Activated CD4-positive, CD25-positive, alpha-beta regulatory T cell (primary cell): ENCODE results near the gene CCDC60.

Source experiments
- DNase-seq, 4 experiments: peaks; one replicate each; lab custom pipeline; 2025; lab: John Stamatoyannopoulos, UW

CCDC60 gene, protein sequence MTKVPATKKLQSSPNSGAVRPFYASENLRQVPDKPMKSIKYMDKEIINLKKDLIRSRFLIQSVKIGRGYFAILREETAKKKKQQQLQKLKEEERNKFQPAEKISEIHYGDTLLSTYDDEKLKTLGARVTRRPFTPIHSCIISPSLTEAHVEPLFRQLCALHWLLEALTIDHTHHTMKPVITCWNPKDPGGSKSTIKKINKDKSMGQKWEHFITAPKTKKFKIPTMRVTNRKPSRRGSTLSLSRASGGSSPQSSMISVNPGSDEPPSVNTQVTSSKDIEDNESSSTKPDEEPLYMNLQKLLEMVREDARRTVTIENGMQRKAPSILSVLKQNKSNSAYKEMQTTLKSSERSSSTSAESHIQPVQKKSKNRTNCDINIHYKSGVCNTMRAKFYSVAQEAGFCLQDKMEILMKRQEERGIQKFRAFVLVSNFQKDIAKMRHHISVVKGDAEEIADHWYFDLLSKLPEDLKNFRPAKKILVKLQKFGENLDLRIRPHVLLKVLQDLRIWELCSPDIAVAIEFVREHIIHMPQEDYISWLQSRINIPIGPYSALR

GRCh38 chr12:119334430-119335170 is at the start of gene CCDC60:
Gene CCDC60 (plus strand): TSS chr12:119334729. CDS start chr12:119335177, 448 bp downstream.
- no peak for DNase-seq

- DNase-seq: no peak
Measured at GRCh38 chr12:119288576-119288975, 46.0 kb upstream of the CCDC60 start.

DNA sequence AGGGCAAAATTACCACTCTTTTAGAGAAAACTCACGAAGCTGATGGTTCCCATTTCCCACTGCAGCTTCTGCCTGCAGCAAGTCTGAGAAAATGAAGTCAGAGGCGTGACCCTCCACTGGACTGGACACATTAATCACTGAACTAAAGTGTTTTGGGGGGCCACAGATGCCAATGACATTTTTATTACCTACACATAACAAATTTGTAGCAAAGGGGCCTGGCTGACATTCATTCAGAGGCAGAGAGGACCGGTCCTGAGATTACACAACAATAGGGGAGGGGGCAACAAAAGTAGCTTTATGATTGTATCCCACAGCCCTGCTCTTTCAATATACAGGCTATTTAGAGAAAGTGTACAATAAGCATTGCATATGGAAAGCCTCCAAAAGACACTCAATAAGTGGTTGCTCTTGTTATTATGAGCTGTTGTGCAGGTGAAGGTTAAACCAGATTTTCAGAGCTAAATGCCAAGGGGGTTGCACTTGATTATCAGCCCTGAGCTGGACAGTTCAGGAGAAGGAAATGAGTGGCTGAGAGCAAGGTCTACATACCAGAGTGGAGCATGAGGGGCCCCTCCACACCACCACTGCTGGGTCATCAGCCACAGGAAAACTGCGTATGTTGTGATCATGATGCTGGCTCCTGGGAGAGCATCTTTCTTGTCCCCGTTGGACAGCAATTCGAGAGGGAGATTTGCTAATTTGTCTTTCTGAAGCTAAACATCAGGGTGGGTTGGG is 41.5 kb upstream of the CCDC60 start:
- DNase-seq: no peak

GRCh38 chr12:119294211-119294610 is 40.3 kb upstream of the CCDC60 start:
- no peak for DNase-seq

GRCh38 chr12:119296535-119296934 is 38.0 kb upstream of the CCDC60 start:
- DNase-seq: no peak

DNA sequence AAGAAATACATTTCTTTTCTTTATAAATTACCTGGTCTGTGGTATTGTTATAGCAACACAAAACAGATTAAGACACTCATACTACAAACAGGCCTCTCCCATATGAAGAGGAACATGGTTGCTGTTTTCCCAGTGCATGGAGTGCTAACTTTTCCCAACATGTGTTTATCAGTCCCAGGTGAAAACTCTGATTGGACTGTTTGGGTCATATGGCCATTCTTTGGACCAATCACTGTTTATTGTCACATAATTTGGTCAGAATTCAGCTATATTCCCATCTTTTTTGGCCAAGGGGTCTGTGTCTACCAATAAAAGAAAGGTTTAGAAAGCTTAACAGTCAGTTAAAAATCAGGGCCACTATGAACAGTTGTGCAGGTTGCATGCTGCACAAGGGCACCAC is 35.4 kb upstream of the CCDC60 start:
- DNase-seq: no peak

- no peak for DNase-seq
Measured at GRCh38 chr12:119301379-119301778, 33.1 kb upstream of the CCDC60 start.

GRCh38 chr12:119302451-119303080 is 32.0 kb upstream of the CCDC60 start:
- no peak for DNase-seq

GRCh38 chr12:119306593-119306992 is 27.9 kb upstream of the CCDC60 start:
- no peak for DNase-seq

DNA sequence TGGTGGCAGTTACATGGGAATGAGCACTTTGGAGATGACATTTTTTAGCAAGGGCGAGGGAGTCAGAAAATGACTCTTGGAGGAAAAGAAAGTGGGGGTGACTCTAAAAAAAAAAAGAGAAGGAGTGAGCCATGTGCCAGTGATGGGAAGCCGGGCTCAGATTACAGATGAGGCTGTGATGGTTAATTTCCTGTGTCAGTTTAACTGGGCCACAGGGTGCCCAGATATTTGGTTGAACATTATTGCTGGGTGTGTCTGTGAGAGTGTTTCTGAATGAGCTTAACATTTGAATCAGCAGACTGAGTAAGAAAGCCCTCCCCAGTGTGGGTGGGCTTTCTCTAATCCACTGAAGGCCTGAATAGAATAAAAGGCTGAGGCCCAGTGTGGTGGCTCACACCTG is 26.8 kb upstream of the CCDC60 start:
- no peak for DNase-seq

DNA sequence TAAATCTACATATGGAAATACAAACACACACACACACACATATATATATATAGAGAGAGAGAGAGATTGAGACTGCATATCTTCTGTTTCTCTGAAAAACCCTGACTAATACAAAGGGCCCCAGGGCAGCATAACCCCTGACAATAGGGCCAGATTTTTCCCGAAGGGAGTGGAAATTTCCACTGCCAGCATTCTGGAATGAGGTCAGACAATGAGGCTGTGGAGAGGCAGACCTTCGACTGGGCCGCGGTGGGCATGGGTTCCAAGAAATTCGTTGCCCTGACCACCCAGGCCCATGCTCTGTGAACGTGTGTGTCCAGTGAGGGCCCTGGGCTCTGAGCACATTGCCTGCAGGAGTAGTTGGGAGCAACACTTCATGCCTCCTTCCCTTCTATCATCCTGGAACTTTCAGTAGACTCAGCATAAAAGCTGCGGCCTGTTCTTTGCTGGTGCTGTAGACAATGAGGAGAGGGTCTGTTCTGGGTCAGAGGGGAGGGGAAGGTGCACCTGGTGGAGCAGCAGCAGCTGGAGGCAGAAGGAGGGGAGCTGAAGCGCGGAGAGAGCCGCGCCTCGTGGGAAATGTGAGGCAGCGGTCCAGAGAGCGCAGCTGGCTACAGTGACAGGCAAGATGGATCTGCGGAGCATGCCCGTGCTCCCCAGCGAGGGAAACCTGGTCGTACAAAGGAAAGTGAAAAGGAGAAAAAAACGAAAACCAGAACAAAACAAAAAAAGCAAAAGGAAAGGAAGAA is 25.6 kb upstream of the CCDC60 start:
- no peak for DNase-seq

- DNase-seq: no peak
Measured at GRCh38 chr12:119311878-119312277, 22.7 kb upstream of the CCDC60 start.

- DNase-seq: no peak
Measured at GRCh38 chr12:119312904-119313303, 21.6 kb upstream of the CCDC60 start.

GRCh38 chr12:119314290-119314689 is 20.2 kb upstream of the CCDC60 start:
- DNase-seq: no peak

DNA sequence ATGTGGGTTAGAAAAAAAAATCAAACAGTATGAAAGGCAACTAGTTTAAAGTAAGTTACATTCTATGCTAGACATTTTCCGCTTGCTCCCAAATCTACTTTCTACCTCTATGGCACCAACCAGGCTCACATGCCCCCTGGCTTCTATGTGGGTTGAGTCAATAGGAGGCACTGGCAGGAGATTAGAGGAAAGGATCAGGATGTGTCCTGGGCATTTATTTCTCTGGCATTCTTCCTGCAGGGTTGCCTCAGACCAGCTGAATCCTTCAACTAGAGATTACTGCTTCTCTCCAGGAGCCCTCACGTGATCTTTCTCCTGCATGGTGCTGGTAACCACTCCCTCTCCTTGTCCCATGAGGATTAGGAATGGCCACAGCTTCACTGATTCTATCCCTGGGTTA is 14.9 kb upstream of the CCDC60 start:
- DNase-seq: no peak

DNA sequence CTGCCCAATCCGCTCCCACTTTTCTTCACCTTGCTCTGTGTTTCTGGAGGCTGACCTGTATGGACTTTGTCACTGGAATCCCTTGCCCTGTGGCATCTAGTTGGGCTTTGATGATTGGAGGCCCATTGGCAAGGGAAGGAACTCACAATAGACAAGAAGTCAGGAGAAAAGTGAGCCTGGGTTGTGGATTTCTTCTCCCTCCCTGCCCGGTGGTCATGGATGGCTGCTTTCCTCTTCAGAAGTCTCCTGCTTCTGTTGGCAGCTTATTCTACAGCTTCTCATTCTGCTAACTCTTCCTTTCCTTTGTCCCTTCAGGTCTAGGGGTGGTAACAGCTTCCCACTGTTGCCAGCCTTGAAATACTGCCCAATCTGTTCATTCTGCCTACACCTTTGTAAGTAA is 13.9 kb upstream of the CCDC60 start:
- DNase-seq: no peak

GRCh38 chr12:119322301-119322723 is 12.2 kb upstream of the CCDC60 start:
- DNase-seq: no peak

DNA sequence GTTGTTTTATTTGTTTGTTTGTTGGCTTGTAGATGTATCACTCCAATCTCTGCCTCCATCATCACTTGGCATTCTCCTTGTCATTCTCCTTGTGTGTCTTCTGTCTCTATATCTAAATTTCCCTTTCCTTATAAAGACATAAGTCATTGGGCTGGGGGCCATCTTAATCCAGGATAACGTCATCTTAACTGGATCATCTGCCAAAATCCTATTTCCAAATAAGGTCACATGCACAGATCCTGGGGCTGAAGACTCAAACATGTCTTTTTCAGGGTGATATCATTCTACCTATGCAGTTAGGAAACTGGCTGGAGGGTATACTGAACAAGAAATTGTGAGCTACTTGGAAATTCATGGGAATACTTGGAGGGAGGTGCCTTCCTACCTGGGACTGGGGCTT is 8.7 kb upstream of the CCDC60 start:
- no peak for DNase-seq

DNA sequence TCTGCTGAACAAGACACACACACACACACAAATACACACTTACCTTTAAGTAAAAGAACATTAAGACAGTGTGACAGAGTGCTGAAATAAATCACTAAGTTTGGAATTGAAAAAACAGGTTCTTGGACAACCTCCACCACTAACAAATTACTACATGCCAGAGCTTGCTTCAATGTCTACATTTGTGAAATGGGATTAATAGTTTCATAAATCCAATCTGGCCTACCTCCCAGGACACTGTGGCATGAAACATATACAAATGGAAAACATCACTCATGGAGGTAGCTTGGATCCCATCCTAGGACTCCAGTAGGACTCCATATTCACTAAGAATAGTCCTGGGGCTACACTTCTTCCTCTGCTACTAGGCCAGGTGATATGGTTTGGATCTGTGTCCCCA is 8.2 kb upstream of the CCDC60 start:
- DNase-seq: no peak

DNA sequence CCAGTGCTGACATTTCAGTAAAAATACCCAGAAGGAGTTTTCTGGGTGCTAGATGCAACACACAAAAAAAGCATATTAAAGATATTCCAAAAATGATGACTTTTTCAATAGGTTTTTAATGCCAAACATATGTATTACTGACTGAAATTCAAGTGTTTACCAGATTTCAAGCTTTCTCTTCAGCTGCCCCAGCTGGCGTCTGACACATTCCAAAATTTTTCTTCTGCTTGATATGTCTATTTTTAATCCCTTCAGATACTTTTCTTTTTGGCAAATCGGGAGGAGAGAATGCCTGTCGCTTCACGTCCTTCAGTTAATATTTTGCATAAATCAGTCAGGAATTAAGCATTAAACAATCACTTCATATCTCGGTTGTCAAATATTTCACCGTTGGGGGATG is 7.1 kb upstream of the CCDC60 start:
- DNase-seq: no peak

DNA sequence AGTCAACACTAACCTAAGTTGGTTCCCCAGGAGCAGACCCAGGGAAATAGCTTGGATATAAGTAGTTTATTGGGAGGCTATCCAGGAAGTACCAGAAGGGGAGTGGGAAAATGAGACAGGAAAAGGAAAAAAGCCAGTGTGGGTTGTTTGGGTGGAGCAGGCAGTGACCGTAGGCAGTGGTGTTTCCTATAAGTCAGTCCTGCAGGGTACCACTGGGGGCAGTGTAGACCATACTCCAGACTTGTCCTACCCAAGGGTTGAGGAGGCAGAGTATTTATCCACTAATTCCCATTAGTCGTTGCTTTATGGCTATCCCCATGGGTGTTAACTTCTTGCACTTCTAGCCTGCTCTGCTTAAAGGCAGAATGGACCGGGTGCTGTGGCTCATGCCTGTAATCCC is 6.4 kb upstream of the CCDC60 start:
- no peak for DNase-seq
